Gastroesophageal sphincter (tissue), 4 donors: ENCODE results near the gene NLGN1. TPM values are rescaled to one million over a fixed set of nuclear protein-coding genes. Genes with fewer than 3 reads are reported as not detected.

Source experiments
- ATAC-seq: fragments of 150-250 bp; one replicate; pipeline ENCODE4 v1.9.1; 2016; ENCODE audit warnings: mild to moderate bottlenecking, moderate library complexity
- H3K27ac ChIP-seq, 4 donors: fragments of 200-600 bp; sonication (generic) in 3 of 4; 1 replicate in 3 of 4; 2 replicates in 1 of 4; pipeline ENCODE4 v1.5.1; 2016 to 2019
- H3K27me3 ChIP-seq: fragments of 200-600 bp; sonication (generic); one replicate; pipeline ENCODE4 v1.5.1; 2019
- H3K36me3 ChIP-seq, 2 donors: fragments of 200-600 bp; sonication (generic); one replicate each; pipeline ENCODE4 v1.5.1; 2019; ENCODE audit warnings: control low read depth in 1 of 2
- H3K4me1 ChIP-seq, 3 donors: fragments of 200-600 bp; sonication (generic); 1 replicate in 2 of 3; 2 replicates in 1 of 3; pipeline ENCODE4 v1.5.1; 2016 to 2019; ENCODE audit warnings: control low read depth in 2 of 3
- H3K4me3 ChIP-seq, 2 donors: fragments of 200-600 bp; sonication (generic); one replicate each; pipeline ENCODE4 v1.5.1; 2019; ENCODE audit warnings: mild to moderate bottlenecking in 1 of 2, moderate library complexity in 1 of 2
- H3K9me3 ChIP-seq, 3 donors: fragments of 200-600 bp; sonication (generic); one replicate each; pipeline ENCODE4 v1.5.1; 2017 to 2019; ENCODE audit warnings: control low read depth in 2 of 3
- EP300 ChIP-seq: sonication (generic); formaldehyde crosslinking; IDR thresholded peaks from one replicate; pipeline ENCODE4 v1.6.1; 2017; ENCODE audit warnings: antibody characterized with exemption, mild to moderate bottlenecking
- POLR2A ChIP-seq, 2 donors: fragments of 450-650 bp; IDR thresholded peaks; one replicate each; pipeline ENCODE4 v1.6.1; 2017; ENCODE audit warnings: antibody characterized with exemption in 2 of 2, mild to moderate bottlenecking in 2 of 2, moderate library complexity in 1 of 2
- POLR2AphosphoS5 ChIP-seq: sonication (generic); formaldehyde crosslinking; IDR thresholded peaks from one replicate; pipeline ENCODE4 v1.6.1; 2017; ENCODE audit warnings: antibody characterized with exemption
- WGBS, 2 donors: methylation state at CpG; one replicate each; pipeline ENCODE4 v1.1.5; 2018; ENCODE audit warnings: low coverage in 1 of 2; 5-methylcytosine and 5-hydroxymethylcytosine counted together
- total RNA-seq, 4 donors: library from RNA; depleted of rRNA; stranded (reverse); fragments of >200 nt; gene quantifications; one replicate each; pipeline ENCODE4 v1.1.0, GENCODE V29; 2016
- TF ChIP-seq, protein P1 (sequence below), 4 experiments: fragments of 200-600 bp in 2 of 4; fragments of 450-650 bp in 2 of 4; sonication (generic) in 1 of 4; IDR thresholded peaks; one replicate each; pipeline ENCODE4 v1.5.1; 2017 to 2019; ENCODE audit warnings: antibody characterized with exemption in 4 of 4, mild to moderate bottlenecking in 2 of 4, moderate library complexity in 2 of 4

Gene NLGN1
- total RNA-seq, 4 donors from 2014 or later = 13.4 to 26.4 (median 24.0) TPM

DNA sequence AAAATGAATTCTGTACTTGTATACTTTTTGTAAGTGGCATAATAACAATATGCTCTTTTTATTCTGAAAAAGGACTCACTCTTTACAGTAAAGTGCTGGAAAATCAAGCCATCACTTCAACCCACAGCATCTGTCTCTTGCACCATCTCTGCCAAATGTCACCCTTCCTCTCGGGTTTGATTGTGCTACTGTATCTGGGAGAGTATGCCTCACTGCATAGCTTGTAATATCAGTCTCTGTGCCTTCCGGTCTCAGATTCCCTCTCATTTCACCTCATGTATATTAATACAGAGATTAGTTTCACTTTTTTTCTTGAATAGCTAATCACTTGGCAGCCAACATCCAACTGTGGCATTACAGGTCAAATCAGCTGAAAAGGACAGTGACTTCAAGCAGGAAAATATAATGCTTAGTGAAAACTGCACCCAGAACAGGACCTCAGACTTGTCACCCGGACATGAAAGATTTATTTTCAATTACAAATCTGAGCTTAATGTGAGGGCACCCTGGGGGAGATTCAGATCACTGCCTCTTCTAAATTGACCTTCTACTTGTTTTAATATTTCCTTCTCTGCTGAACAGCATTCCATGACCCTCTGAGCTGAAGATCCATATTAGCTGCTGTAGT, 855.8 kb downstream of the NLGN1 start:
- Histone ChIP-seq H3K4me1 (peaks cover 0 to 25% (median 0%) of the 10 kb centered on the region in 3 donors), H3K9me3 (no peaks in the 10 kb centered on the region), H3K4me3 (no peak overlapping the region), H3K36me3 (no peaks in the 10 kb centered on the region), H3K27ac (no peak overlapping the region), H3K27me3 (no peaks in the 10 kb centered on the region)
- WGBS, 2 donors = 76 to 82% methylated on average over 3 of the region's 3 CpGs
- no peak for TF ChIP-seq EP300
- TF ChIP-seq POLR2AphosphoS5 = no peak
- TF ChIP-seq POLR2A (IDR thresholded peaks at IDR 0.05) = no peak
- TF ChIP-seq, protein P1, sequence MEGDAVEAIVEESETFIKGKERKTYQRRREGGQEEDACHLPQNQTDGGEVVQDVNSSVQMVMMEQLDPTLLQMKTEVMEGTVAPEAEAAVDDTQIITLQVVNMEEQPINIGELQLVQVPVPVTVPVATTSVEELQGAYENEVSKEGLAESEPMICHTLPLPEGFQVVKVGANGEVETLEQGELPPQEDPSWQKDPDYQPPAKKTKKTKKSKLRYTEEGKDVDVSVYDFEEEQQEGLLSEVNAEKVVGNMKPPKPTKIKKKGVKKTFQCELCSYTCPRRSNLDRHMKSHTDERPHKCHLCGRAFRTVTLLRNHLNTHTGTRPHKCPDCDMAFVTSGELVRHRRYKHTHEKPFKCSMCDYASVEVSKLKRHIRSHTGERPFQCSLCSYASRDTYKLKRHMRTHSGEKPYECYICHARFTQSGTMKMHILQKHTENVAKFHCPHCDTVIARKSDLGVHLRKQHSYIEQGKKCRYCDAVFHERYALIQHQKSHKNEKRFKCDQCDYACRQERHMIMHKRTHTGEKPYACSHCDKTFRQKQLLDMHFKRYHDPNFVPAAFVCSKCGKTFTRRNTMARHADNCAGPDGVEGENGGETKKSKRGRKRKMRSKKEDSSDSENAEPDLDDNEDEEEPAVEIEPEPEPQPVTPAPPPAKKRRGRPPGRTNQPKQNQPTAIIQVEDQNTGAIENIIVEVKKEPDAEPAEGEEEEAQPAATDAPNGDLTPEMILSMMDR (IDR thresholded peaks at IDR 0.05) = no peak
- ATAC-seq = no peak

- TF ChIP-seq, protein P1 (IDR thresholded peaks at IDR 0.05) = no peak
- TF ChIP-seq POLR2AphosphoS5 = no peak
- TF ChIP-seq POLR2A (IDR thresholded peaks at IDR 0.05) = no peak
- TF ChIP-seq EP300 = no peak
- H3K27ac ChIP-seq = no peak overlapping the region
- H3K9me3 ChIP-seq = no peaks in the 10 kb centered on the region
- no peaks in the 10 kb centered on the region for H3K36me3 ChIP-seq
- peaks cover 0 to 25% (median 0%) of the 10 kb centered on the region in 3 donors for H3K4me1 ChIP-seq
- H3K4me3 ChIP-seq = no peak overlapping the region
- 91 to 98% methylated on average over 4 of the region's 4 CpGs for WGBS, 2 donors
- no peaks in the 10 kb centered on the region for H3K27me3 ChIP-seq
- no peak for ATAC-seq
These were observed 856.4 kb downstream of the NLGN1 start for GRCh38 chr3:174253940-174254339.

DNA sequence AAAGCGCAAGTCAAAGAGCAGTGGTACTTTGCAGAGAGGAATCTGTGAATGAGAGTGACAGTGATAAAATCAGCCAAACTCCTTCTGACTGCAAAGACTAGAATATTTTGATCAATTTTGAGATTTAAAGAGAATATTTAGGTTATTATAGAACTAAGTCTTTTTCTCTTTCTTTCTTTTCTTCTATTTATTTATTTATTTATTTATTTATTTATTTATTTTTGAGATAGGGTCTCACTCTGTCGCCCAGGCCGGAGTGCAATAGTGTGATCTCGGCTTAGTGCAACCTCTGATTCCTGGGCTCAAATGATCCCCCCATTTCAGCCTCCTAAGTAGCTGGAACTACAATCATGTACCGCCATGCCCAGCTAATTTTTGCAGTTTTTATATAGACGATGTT, 857.9 kb downstream of the NLGN1 start:
- ATAC-seq = no peak
- no peak for TF ChIP-seq POLR2AphosphoS5
- TF ChIP-seq, protein P1 (IDR thresholded peaks at IDR 0.05) = no peak
- TF ChIP-seq POLR2A (IDR thresholded peaks at IDR 0.05) = no peak
- no peak for TF ChIP-seq EP300
- Histone ChIP-seq H3K9me3 (no peaks in the 10 kb centered on the region), H3K27ac (no peak overlapping the region), H3K4me3 (no peak overlapping the region), H3K27me3 (no peaks in the 10 kb centered on the region), H3K4me1 (peaks cover 0 to 24% (median 0%) of the 10 kb centered on the region in 3 donors), H3K36me3 (no peaks in the 10 kb centered on the region)
- WGBS, 2 donors = 92 to 100% methylated on average over 5 to 6 of the region's 6 CpGs

- WGBS, 2 donors = 83 to 94% methylated on average over 2 of the region's 2 CpGs
- no peak for TF ChIP-seq POLR2A (IDR thresholded peaks at IDR 0.05)
- TF ChIP-seq POLR2AphosphoS5 = no peak
- TF ChIP-seq, protein P1 (IDR thresholded peaks at IDR 0.05) = no peak
- TF ChIP-seq EP300 = no peak
- Histone ChIP-seq H3K4me3 (no peak overlapping the region), H3K9me3 (no peaks in the 10 kb centered on the region), H3K27me3 (no peaks in the 10 kb centered on the region), H3K27ac (no peak overlapping the region), H3K4me1 (no peaks in the 10 kb centered on the region), H3K36me3 (no peaks in the 10 kb centered on the region)
- no peak for ATAC-seq
These were observed 868.9 kb downstream of the NLGN1 start for GRCh38 chr3:174266476-174266875.

- no peak for ATAC-seq
These were observed 870.5 kb downstream of the NLGN1 start for GRCh38 chr3:174268061-174268460.

More at GRCh38 chr3:174268061-174268460, 870.5 kb downstream of the NLGN1 start:
- no peak overlapping the region for H3K4me3 ChIP-seq
- no peaks in the 10 kb centered on the region for H3K4me1 ChIP-seq
- no peaks in the 10 kb centered on the region for H3K36me3 ChIP-seq
- WGBS, 2 donors = 84 to 90% methylated on average over 5 of the region's 5 CpGs
- H3K27ac ChIP-seq = no peak overlapping the region
- no peak for TF ChIP-seq POLR2AphosphoS5
- TF ChIP-seq, protein P1 (IDR thresholded peaks at IDR 0.05) = no peak
- TF ChIP-seq POLR2A (IDR thresholded peaks at IDR 0.05) = no peak
- no peak for TF ChIP-seq EP300
- H3K27me3 ChIP-seq = no peaks in the 10 kb centered on the region
- H3K9me3 ChIP-seq = no peaks in the 10 kb centered on the region
